Erythroblast (primary cell): ENCODE results near the gene CENPE.
A peak's percentile ranks its signal among the peaks of the same experiment; 100 is the strongest.

Experiments
- DNase-seq, 2 experiments: peaks; one replicate each; lab custom pipeline; 2025; lab: John Stamatoyannopoulos, UW
- GATA1 ChIP-seq: IDR thresholded peaks from 2 replicates; pipeline ENCODE4 v1.6.1; 2011; ENCODE audit warnings: low read depth, mild to moderate bottlenecking, control low read depth, low read length, moderate library complexity
- POLR2A ChIP-seq: IDR thresholded peaks from 2 replicates; pipeline ENCODE4 v1.6.1; 2011; ENCODE audit warnings: mild to moderate bottlenecking, low read length

The CENPE gene

DNA sequence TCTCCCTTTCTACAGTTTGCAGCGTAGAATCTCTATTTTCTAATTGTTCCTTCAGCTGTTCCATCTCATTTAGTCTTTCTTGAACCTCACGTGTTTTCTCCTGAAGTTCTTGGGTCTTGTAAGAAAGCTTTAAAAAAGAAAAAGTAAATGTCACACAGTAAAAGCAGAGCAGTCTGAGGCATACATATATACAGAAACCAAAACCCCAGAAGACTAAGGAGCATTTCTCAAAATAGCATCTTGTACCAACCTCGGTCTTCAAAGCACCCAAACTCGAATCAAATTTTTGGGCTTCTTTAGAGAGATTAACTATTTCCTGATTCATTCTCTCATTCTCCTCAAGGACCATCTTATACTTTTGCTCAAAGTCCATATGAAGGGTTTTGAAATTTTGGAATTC is 39.4 kb downstream of the CENPE start:
- no peak for DNase-seq
- TF ChIP-seq GATA1 = no peak
- TF ChIP-seq POLR2A = no peak

DNA sequence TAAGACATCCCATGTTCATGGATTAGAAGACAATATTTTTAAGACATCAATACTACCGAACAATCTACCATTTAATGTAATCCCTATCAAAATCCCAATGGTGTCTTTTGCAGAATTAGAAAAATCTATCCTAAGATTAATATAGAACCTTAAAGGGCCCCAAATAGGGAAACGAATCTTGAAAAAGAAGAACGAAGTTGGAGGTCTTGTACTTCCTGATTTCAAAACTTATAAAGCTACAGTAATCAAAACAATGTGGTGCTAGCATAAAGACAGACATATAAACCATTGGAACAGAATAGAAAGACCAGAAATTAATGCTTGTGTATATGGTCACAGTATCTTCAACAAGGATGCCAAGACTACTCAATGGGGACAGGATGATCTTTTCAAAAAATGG is 42.0 kb downstream of the CENPE start:
- DNase-seq = no peak
- TF ChIP-seq GATA1 (no peak), POLR2A (no peak)

DNA sequence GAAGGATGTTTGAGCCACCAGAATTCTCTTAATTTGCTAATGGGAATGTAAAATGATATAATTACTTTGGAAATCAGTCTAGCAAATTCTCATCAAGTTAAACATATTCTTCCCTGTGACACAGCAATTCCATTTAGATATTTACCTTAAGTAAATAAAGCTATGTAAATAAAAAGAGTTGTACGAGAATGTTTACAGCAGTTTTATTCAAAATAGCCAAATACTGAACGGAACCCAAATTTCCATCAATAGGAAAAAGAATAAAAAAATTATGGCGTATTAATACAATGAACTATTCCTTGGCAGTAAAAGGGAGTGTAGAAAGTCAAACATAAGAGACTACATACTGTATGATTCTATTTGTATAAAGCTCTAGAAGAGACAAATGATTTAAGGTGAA is 45.8 kb downstream of the CENPE start:
- no peak for TF ChIP-seq GATA1
- no peak for TF ChIP-seq POLR2A
- DNase-seq = no peak

- no peak for DNase-seq
- TF ChIP-seq POLR2A = no peak
- no peak for TF ChIP-seq GATA1
These were observed 47.5 kb downstream of the CENPE start for GRCh38 chr4:103150677-103151076.

- TF ChIP-seq GATA1 (no peak), POLR2A (no peak)
- DNase-seq = no peak
These were observed 53.2 kb downstream of the CENPE start for GRCh38 chr4:103144926-103145325.

DNA sequence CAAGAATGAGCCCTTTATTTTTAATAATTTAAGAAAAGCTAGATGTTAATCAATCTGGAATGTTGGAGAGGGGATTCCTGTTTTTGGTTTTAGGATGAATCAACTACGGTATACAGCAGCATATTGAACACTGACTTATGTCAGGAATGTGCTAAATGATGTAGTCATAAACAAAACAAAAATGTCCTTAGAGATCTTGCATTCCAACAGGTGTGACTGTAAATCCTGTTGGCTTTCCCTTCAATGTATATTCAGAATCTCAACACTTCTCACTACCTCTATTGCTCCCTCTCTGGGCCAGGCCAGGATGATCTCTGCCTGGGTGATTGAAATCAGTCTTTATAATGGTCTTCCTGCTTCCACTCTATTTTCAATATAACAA is 60.7 kb downstream of the CENPE start:
- no peak for DNase-seq

DNA sequence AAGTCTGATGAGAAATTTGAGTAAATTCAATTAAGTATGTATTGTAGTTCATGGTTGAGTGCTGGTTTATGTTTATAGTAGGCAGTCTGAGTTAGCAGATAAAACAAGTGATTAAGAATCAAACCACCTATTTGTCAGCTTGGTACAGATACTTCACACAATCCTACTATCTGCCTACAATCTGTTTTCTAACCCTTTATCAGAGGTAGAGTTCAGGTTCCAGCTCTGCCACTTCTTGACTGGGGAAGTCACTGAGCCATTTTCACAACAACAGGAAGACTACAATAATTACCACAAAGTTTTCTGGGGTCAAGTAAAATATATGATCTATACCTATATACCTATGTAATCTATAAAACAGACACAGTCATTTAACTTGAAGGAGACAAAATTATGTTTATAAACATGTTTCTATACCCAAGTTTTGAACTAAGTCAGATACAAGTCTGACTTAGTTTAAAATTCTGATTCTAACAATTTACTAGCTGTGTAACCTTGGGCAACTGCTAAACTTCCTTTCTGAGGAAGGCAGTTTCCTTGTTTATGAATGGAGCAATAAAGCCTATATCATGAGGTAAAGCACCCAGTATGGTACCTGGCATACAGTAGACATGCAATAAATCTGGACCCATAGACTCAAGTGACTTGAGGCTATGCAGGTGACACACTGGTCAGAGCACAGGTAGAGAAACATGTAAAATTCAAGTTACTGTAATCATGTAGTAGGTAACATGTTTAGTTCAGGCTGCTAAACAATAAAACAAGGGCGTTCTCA is 61.3 kb downstream of the CENPE start:
- no peak for TF ChIP-seq POLR2A
- TF ChIP-seq GATA1 = no peak
- DNase-seq = no peak

More for the DNA sequence above, 60.7 kb downstream of the CENPE start:
- TF ChIP-seq GATA1 (no peak), POLR2A (no peak)

GRCh38 chr4:103129174-103129573 is 69.0 kb downstream of the CENPE start:
- TF ChIP-seq GATA1 = no peak
- no peak for TF ChIP-seq POLR2A
- DNase-seq = no peak

DNA sequence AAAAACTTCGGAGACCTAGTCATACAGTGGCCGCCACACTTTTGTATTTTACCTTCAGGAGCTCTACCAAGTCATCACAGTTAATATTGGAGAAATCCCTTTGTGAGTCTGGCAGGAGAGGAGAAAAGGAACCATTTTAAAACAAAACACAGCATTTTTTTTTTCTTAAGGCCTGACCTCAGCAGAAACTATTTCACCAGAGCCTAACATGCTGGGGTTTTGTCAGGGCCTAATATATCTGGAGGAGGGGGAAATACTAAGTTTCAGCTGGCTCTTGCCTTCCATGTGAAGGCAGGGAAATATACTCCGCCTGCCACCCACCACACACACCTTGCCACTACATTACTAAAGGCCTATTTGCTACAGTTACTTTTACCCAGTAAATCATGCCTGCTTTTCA is 72.0 kb downstream of the CENPE start:
- TF ChIP-seq POLR2A (no peak), GATA1 (no peak)
- no peak for DNase-seq

DNA sequence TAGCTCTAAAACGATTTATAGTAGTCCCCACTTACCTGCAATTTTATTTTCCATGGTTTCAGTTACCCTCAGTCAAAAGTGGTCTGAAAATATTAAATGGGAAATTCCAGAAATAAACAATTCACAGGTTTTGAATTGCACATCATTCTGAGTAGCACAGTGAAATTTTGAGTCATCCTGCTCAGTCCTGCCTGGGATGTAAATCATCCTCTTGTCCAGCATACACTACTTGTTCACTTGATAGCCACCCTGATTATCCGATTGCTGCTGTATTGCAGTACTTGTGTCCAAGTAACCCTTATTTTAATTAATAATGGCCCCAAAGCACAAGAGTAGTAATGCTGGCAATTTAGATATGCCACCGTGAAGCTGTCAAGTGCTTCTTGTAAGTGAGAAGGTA is 75.0 kb downstream of the CENPE start:
- no peak for DNase-seq
- TF ChIP-seq GATA1 (no peak), POLR2A (no peak)

DNA sequence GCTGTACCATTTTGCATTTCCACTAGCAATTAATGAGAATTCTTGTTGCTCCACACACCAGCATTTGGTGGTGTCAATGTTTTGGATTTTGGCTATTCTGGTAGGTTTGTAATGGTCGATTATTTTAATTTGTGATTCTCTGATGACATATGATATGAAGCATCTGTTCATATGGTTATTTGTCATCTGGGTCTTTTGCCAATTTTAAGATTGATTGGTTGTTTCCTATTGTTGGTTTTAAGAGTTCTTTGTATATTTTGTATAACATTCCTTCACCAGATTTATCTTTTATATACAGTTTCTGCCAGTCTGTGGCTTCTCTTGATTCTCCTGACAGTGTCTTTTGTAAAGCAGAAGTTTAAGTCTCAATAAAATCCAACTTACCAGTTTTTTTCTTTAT is 80.0 kb downstream of the CENPE start:
- TF ChIP-seq POLR2A (peak; percentile 5), GATA1 (no peak)

GRCh38 chr4:103111598-103111997 is 86.5 kb downstream of the CENPE start:
- TF ChIP-seq GATA1 (no peak), POLR2A (no peak)
- no peak for DNase-seq

More for the DNA sequence above, 80.0 kb downstream of the CENPE start:
- DNase-seq = no peak

- TF ChIP-seq POLR2A (no peak), GATA1 (no peak)
These were observed 89.6 kb downstream of the CENPE start for GRCh38 chr4:103108542-103108941.

GRCh38 chr4:103105558-103106356 is 92.4 kb downstream of the CENPE start:
- TF ChIP-seq GATA1 = no peak
- TF ChIP-seq POLR2A = no peak
- DNase-seq = no peak

More at GRCh38 chr4:103108542-103108941, 89.6 kb downstream of the CENPE start:
- DNase-seq = no peak
